Stomach (tissue), 9 donors: Measurements from ENCODE around the gene B4GALT7. TPM values are rescaled to one million over a fixed set of nuclear protein-coding genes. Genes with fewer than 3 reads are reported as not detected.

Experiments used
- DNase-seq, 2 donors: peaks; one replicate each; pipeline versions ENCODE4 v3.0.0 to v3.0.0-alpha.2; 2013 to 2019
- H3K27ac ChIP-seq, 5 donors: fragments of 200-600 bp in 4 of 5; sonication (generic) in 4 of 5; one replicate each; pipeline ENCODE4 v1.5.1; 2013 to 2019; ENCODE audit warnings: mild to moderate bottlenecking in 1 of 5, moderate library complexity in 1 of 5
- H3K27me3 ChIP-seq, 3 donors: fragments of 200-600 bp; sonication (generic); one replicate each; pipeline ENCODE4 v1.5.1; 2017 to 2019; ENCODE audit warnings: mixed run types in 1 of 3
- H3K36me3 ChIP-seq, 4 donors: fragments of 200-600 bp; sonication (generic); 1 replicate in 3 of 4; 2 replicates in 1 of 4; pipeline ENCODE4 v1.5.1; 2016 to 2019
- H3K4me1 ChIP-seq, 4 donors: fragments of 200-600 bp; sonication (generic); one replicate each; pipeline ENCODE4 v1.5.1; 2016 to 2019
- H3K4me3 ChIP-seq, 4 donors: fragments of 200-600 bp; sonication (generic) in 3 of 4; one replicate each; pipeline ENCODE4 v1.5.1; 2016 to 2019; ENCODE audit warnings: mild to moderate bottlenecking in 1 of 4
- H3K9me3 ChIP-seq, 4 donors: fragments of 200-600 bp; sonication (generic); one replicate each; pipeline ENCODE4 v1.5.1; 2016 to 2019
- EP300 ChIP-seq: sonication (generic); formaldehyde crosslinking; IDR thresholded peaks from one replicate; pipeline ENCODE4 v1.6.1; 2017; ENCODE audit warnings: antibody characterized with exemption
- POLR2A ChIP-seq, 4 donors: fragments of 450-650 bp; IDR thresholded peaks; one replicate each; pipeline ENCODE4 v1.6.1; 2016; ENCODE audit warnings: antibody characterized with exemption in 4 of 4, control low read depth in 2 of 4, mild to moderate bottlenecking in 1 of 4, moderate library complexity in 1 of 4
- POLR2AphosphoS5 ChIP-seq, 3 donors: sonication (generic); formaldehyde crosslinking; IDR thresholded peaks; one replicate each; pipeline ENCODE4 v1.6.1; 2016; ENCODE audit warnings: antibody characterized with exemption in 3 of 3
- WGBS, 5 donors: extraction: QIAGEN DNeasy Blood & Tissue Kit in 3 of 5; methylation state at CpG; one replicate each; pipeline versions ENCODE4 v1.1.5 to v1.1.7; 2013 to 2018; 5-methylcytosine and 5-hydroxymethylcytosine counted together
- intact Hi-C: fragments of 100-400 bp; cut with DNase I; formaldehyde crosslinking; loops from one replicate; pipeline ENCODE4 v1.15.1; 2023; ENCODE audit warnings: low total_unique reads
- polyA plus RNA-seq, 3 donors: library from polyadenylated mRNA; stranded (reverse); fragments of 200-250 nt; gene quantifications; one replicate each; pipeline ENCODE4 v1.2.3, GENCODE V29; 2013
- total RNA-seq, 5 donors: library from RNA; depleted of rRNA; stranded (reverse); fragments of >200 nt; gene quantifications; one replicate each; pipeline versions ENCODE4 v1.1.0 to v1.2.3, GENCODE V29; 2014 to 2016
- TF ChIP-seq, protein P1 (sequence below), 7 experiments: fragments of 450-650 bp in 4 of 7; fragments of 200-600 bp in 3 of 7; sonication (generic) in 3 of 7; IDR thresholded peaks; one replicate each; pipeline ENCODE4 v1.5.1; 2016 to 2019; ENCODE audit warnings: antibody characterized with exemption in 7 of 7, control low read depth in 2 of 7, mild to moderate bottlenecking in 1 of 7
- donor health status: healthy with polysubstance abuse.
- donor health status: Bipolar disorder and iron deficiency.
- donor health status: healthy.

B4GALT7 gene
- total and polyA plus RNA-seq, 8 donors, result 3.5 to 29.0 (median 15.6) TPM

DNA sequence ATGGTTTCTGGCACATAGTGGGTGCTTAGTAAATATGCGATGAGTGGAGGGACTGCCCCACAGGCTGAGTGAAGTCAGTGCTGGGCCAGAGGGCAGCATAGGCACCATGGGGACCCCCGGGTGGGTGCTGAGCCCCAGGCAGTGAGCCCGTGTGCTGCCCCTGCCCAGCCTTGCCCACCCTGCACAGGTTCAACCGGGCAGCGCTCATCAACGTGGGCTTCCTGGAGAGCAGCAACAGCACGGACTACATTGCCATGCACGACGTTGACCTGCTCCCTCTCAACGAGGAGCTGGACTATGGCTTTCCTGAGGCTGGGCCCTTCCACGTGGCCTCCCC, 7.2 kb downstream of the B4GALT7 start:
- Histone ChIP-seq H3K9me3 (no peaks in the 10 kb centered on the region), H3K4me1 (peaks cover 7 to 57% (median 45%) of the 10 kb centered on the region in 4 donors), H3K36me3 (peaks cover 0 to 30% (median 15%) of the 10 kb centered on the region in 4 donors), H3K27me3 (no peaks in the 10 kb centered on the region), H3K4me3 (no peak overlapping the region), H3K27ac (no peak overlapping the region)
- intact Hi-C loops, result no loop called here
- DNase-seq, result no peak
- TF ChIP-seq, protein P1, sequence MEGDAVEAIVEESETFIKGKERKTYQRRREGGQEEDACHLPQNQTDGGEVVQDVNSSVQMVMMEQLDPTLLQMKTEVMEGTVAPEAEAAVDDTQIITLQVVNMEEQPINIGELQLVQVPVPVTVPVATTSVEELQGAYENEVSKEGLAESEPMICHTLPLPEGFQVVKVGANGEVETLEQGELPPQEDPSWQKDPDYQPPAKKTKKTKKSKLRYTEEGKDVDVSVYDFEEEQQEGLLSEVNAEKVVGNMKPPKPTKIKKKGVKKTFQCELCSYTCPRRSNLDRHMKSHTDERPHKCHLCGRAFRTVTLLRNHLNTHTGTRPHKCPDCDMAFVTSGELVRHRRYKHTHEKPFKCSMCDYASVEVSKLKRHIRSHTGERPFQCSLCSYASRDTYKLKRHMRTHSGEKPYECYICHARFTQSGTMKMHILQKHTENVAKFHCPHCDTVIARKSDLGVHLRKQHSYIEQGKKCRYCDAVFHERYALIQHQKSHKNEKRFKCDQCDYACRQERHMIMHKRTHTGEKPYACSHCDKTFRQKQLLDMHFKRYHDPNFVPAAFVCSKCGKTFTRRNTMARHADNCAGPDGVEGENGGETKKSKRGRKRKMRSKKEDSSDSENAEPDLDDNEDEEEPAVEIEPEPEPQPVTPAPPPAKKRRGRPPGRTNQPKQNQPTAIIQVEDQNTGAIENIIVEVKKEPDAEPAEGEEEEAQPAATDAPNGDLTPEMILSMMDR (IDR thresholded peaks at IDR 0.05), result no peak
- no peak for TF ChIP-seq EP300
- no peak for TF ChIP-seq POLR2AphosphoS5 (IDR thresholded peaks at IDR 0.05)
- WGBS, 5 donors, result 25 to 49% (median 46%) methylated on average over 7 to 11 of the region's 11 CpGs

DNA sequence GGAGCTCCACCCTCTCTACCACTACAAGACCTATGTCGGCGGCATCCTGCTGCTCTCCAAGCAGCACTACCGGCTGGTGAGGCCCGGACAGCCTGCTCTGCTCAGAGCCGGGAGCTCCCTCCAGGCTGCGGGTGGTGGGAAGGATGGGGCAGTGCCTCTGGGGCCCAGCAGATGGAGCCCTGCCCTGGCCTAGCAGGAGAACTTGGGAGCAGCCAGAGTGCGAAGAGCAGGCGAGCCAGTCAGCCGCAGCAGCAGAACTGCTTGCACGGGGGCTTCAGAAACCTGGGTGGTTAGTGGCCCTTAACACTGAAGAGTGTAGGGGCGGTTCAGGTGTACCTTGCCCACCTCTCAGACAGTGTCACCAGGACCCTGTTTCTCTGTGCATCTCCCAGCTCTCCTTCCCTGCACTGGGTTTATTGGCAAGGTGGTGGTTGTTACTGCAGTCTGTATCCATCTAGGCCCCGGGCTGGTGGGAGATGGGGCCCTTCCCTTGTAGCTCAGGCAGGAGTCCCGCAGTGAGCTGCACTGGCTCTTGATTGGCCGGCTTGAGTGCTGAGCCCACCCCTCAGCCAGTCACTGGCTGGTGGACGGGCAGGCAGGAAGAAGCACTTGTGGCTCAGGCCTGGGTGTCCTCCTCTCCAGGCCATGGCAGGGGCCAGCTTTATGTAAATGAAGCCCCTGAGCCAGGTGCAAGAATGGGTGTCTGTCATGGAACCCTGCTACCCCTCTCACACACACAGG, 7.7 kb downstream of the B4GALT7 start:
- peak; percentile 84 to 94 for DNase-seq
- no peaks in the 10 kb centered on the region for H3K27me3 ChIP-seq
- no peaks in the 10 kb centered on the region for H3K9me3 ChIP-seq
- peaks cover 7 to 52% (median 40%) of the 10 kb centered on the region in 4 donors for H3K4me1 ChIP-seq
- H3K36me3 ChIP-seq, result peaks cover 0 to 35% (median 20%) of the 10 kb centered on the region in 4 donors
- TF ChIP-seq, protein P1 (IDR thresholded peaks at IDR 0.05), result peak in 5 of 7 experiments; percentile 87 to 91 (median 88)
- TF ChIP-seq POLR2AphosphoS5 (IDR thresholded peaks at IDR 0.05) (peak in 1 of 3 donors; percentile 71), POLR2A (IDR thresholded peaks at IDR 0.05) (no peak), EP300 (no peak)
- 20 to 33% (median 23%) methylated on average over 7 to 15 of the region's 15 CpGs for WGBS, 5 donors
- no peak overlapping the region for H3K27ac ChIP-seq
- H3K4me3 ChIP-seq, result no peak overlapping the region
- intact Hi-C loops, result no loop called here

DNA sequence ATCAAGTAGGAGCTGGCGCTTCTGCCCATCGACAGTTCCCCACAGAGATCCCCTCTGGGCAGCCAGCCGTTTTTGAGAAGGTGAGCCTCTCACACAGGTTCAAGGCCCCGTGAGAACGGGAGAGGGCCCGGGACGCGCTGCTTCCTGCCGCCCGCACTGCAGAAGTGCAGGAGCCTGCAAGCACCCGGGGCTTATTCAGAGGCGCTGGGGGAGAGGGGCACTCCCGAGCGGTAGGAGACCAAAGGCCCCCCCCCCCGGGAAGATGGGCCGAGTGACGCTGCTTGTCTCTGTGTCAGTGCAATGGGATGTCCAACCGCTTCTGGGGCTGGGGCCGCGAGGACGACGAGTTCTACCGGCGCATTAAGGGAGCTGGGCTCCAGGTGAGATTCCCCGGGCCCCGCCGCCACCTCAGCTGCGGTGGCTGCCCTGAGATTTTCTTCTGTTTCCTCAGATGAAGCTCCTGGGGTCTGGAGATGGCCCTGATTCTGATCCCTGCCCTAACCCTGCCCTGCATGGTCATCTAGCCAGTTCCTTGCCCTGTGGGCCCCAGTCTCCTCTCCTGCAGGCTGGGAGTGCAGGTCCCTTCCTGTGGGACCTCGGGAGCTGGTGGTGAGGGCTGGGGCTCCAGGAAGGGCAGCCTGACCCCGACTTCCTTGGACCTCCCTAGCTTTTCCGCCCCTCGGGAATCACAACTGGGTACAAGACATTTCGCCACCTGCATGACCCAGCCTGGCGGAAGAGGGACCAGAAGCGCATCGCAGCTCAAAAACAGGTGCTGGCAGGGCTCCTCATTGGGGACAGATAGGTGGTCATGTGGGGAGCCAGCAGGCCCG, 8.5 kb downstream of the B4GALT7 start:
- no peaks in the 10 kb centered on the region for H3K27me3 ChIP-seq
- DNase-seq, result no peak
- no peak overlapping the region for H3K27ac ChIP-seq

More for the DNA sequence above, 8.5 kb downstream of the B4GALT7 start:
- Histone ChIP-seq H3K4me3 (no peak overlapping the region), H3K4me1 (peaks cover 7 to 44% (median 37%) of the 10 kb centered on the region in 4 donors), H3K36me3 (peaks cover 0 to 43% (median 26%) of the 10 kb centered on the region in 4 donors), H3K9me3 (no peaks in the 10 kb centered on the region)
- TF ChIP-seq EP300, result no peak
- no peak for TF ChIP-seq POLR2AphosphoS5 (IDR thresholded peaks at IDR 0.05)
- TF ChIP-seq, protein P1 (IDR thresholded peaks at IDR 0.05), result no peak
- TF ChIP-seq POLR2A (IDR thresholded peaks at IDR 0.05), result no peak
- intact Hi-C loops, result no loop called here
- WGBS, 5 donors, result 89 to 94% (median 91%) methylated on average over 10 to 37 of the region's 37 CpGs
